ENCODE measurements around the gene ALLC.

DNA sequence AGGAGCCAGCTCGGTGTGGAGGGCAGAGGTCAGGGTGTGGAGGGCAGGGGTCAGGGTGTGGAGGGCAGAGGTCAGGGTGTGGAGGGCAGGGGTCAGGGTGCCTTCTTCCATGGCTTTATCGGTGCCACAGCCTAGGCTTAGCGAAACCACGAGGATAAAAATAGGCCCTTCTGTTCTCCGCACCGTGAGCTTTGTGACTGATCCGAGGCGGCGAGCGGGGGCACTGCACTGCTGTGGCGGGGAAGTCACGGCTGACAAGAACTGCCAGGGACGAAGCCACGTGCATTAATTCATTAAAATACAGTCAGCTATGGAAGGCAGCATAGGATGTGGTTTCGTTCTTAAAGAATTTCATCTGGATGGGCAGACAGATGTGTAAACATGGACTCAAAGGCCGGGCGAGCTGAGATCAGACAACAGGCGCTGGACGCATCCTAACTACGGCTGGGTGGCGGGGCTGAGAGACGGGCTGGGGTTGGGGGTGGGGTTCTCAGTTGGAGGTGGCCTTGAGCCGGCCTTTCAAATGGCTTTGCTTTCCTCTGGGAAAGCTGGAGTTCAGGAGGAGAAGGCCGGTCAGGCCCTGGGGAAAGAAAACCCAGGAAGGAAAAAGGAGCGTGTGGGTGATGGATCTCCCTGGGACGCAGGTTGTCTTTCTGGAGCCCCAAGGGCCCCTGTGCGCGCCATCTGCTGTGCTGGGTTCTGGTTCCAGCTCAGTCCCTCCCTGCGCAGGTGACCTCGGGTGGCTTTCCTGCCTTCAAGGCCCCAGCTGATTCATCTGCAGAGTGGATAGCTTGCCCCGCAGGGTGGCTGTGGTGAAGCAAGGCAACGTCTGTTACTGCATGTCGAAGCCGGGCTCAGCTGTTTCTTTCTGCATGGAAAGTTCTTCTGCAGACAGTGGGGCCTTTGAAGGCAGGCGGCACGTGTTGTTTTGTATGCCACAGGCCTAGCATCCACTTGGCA lies 958 bp upstream of the ALLC start:
- TF ChIP-seq, protein P1, sequence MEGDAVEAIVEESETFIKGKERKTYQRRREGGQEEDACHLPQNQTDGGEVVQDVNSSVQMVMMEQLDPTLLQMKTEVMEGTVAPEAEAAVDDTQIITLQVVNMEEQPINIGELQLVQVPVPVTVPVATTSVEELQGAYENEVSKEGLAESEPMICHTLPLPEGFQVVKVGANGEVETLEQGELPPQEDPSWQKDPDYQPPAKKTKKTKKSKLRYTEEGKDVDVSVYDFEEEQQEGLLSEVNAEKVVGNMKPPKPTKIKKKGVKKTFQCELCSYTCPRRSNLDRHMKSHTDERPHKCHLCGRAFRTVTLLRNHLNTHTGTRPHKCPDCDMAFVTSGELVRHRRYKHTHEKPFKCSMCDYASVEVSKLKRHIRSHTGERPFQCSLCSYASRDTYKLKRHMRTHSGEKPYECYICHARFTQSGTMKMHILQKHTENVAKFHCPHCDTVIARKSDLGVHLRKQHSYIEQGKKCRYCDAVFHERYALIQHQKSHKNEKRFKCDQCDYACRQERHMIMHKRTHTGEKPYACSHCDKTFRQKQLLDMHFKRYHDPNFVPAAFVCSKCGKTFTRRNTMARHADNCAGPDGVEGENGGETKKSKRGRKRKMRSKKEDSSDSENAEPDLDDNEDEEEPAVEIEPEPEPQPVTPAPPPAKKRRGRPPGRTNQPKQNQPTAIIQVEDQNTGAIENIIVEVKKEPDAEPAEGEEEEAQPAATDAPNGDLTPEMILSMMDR (IDR thresholded peaks at IDR 0.05), result no peak
- TF ChIP-seq, protein P2, sequence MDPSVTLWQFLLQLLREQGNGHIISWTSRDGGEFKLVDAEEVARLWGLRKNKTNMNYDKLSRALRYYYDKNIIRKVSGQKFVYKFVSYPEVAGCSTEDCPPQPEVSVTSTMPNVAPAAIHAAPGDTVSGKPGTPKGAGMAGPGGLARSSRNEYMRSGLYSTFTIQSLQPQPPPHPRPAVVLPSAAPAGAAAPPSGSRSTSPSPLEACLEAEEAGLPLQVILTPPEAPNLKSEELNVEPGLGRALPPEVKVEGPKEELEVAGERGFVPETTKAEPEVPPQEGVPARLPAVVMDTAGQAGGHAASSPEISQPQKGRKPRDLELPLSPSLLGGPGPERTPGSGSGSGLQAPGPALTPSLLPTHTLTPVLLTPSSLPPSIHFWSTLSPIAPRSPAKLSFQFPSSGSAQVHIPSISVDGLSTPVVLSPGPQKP (IDR thresholded peaks at IDR 0.05; ENCODE audit: low read depth, low read length), result no peak

All from A549 (cell line).